Small intestine (tissue), 4 donors: Measurements from ENCODE around the gene CCDC150. TPM values are rescaled to one million over a fixed set of nuclear protein-coding genes. Genes with fewer than 3 reads are reported as not detected.

Source experiments
- polyA plus RNA-seq, 4 donors: library from polyadenylated mRNA; stranded (reverse) in 3 of 4; unstranded in 1 of 4; fragments of 200-250 nt in 3 of 4; fragments of 120-200 nt in 1 of 4; gene quantifications; one replicate each; pipeline versions ENCODE4 v1.2.1 to v1.2.3, GENCODE V29; 2013
- donor health status: healthy with polysubstance abuse.
- donor health status: Bipolar disorder and iron deficiency.
- donor health status: healthy.

Gene CCDC150
- polyA plus RNA-seq, 4 donors = 1.9 to 14.5 TPM; not detected in 2

Other genes starting within 250 kb of the CCDC150 start
- 1 to 10 TPM in 1 of 4 donors, under 1 TPM in 3; 0.22 to 3.8 (median 0.37) TPM for gene HECW2, start 46.2 kb upstream of the CCDC150 start, polyA plus RNA-seq
- 10 to 100 TPM in 3 of 4 donors, 1 to 10 TPM in 1; 7.8 to 36.2 (median 11.3) TPM for gene GTF3C3, start 160.0 kb downstream of the CCDC150 start, polyA plus RNA-seq
- gene C2orf66, start 169.6 kb downstream of the CCDC150 start, polyA plus RNA-seq = under 1 TPM in 2 of 4 donors, not detected in 2; 0.06 to 0.21 TPM